Measurements from ENCODE around the gene MYH6.
"Not testable (repeated sequence)": the region's sequence is repeated elsewhere in the genome, so short reads cannot be mapped to it uniquely, and the experiment has no call there.

Gene MYH6

GRCh38 chr14:23407516-23408306, at the start of gene MYH6:
MYH6 (minus strand) TSS chr14:23408273; CDS start chr14:23407223, 1,050 bp downstream.
- no peak for DNase-seq

- not testable (repeated sequence) for DNase-seq
These were observed 49.0 kb upstream of the MYH6 start for GRCh38 chr14:23456883-23457586.

- no peak for DNase-seq
These were observed 46.4 kb upstream of the MYH6 start for GRCh38 chr14:23454445-23454856.

GRCh38 chr14:23452237-23452636, 44.2 kb upstream of the MYH6 start:
- no peak for DNase-seq

- DNase-seq, result no peak
These were observed 42.3 kb upstream of the MYH6 start for GRCh38 chr14:23450379-23450778.

- no peak for DNase-seq
These were observed 41.2 kb upstream of the MYH6 start for GRCh38 chr14:23449314-23449713.

- DNase-seq, result no peak
These were observed 39.6 kb upstream of the MYH6 start for GRCh38 chr14:23447361-23448350.

GRCh38 chr14:23446291-23446851, 38.3 kb upstream of the MYH6 start:
- no peak for DNase-seq

GRCh38 chr14:23445773-23446172, 37.7 kb upstream of the MYH6 start:
- DNase-seq, result no peak

GRCh38 chr14:23444314-23444713, 36.2 kb upstream of the MYH6 start:
- no peak for DNase-seq

GRCh38 chr14:23443881-23444280, 35.8 kb upstream of the MYH6 start:
- no peak for DNase-seq

- no peak for DNase-seq
These were observed 35.3 kb upstream of the MYH6 start for GRCh38 chr14:23443411-23443812.

GRCh38 chr14:23442721-23443356, 34.8 kb upstream of the MYH6 start:
- peak in 2 of 4 experiments; percentile 36 to 39 for DNase-seq

- DNase-seq, result no peak
These were observed 33.0 kb upstream of the MYH6 start for GRCh38 chr14:23441076-23441475.

- no peak for DNase-seq
These were observed 31.2 kb upstream of the MYH6 start for GRCh38 chr14:23439107-23439835.

GRCh38 chr14:23438101-23438971, 30.3 kb upstream of the MYH6 start:
- no peak for DNase-seq

- DNase-seq, result no peak
These were observed 29.3 kb upstream of the MYH6 start for GRCh38 chr14:23437133-23438100.

- DNase-seq, result no peak
These were observed 28.5 kb upstream of the MYH6 start for GRCh38 chr14:23436327-23437132.
